MM.1S (cell line): ENCODE data around the gene DTX1.

Experiments used
- DNase-seq: peaks from one replicate; pipeline ENCODE4 v3.0.0-alpha.2; 2015
- H2AFZ ChIP-seq: fragments of 300-600 bp; sonication (generic); 2 replicates; pipeline ENCODE4 v1.6.0; 2016; ENCODE audit warnings: antibody characterized with exemption, low read length
- H3F3A ChIP-seq: fragments of 300-600 bp; sonication (generic); 2 replicates; pipeline ENCODE4 v1.6.1; 2016; ENCODE audit warnings: mild to moderate bottlenecking, antibody characterized with exemption, low read length, moderate library complexity, mixed read lengths; ENCODE audit not compliant: insufficient read depth
- H3K27ac ChIP-seq: fragments of 300-600 bp; sonication (generic); 2 replicates; pipeline ENCODE4 v1.5.1; 2016; ENCODE audit warnings: mild to moderate bottlenecking, low read length
- H3K27me3 ChIP-seq: fragments of 300-600 bp; sonication (generic); replicated peaks from 2 replicates; pipeline ENCODE4 v1.6.0; 2016; ENCODE audit warnings: low read length; ENCODE audit not compliant: insufficient read depth
- H3K36me3 ChIP-seq: fragments of 300-600 bp; sonication (generic); replicated peaks from 2 replicates; pipeline ENCODE4 v1.6.1; 2016; ENCODE audit warnings: mild to moderate bottlenecking, low read length, mixed read lengths; ENCODE audit not compliant: insufficient read depth
- H3K4me1 ChIP-seq: fragments of 300-600 bp; sonication (generic); 2 replicates; pipeline ENCODE4 v1.6.1; 2016; ENCODE audit warnings: low read length, mixed read lengths
- H3K4me2 ChIP-seq: fragments of 300-600 bp; sonication (generic); 2 replicates; pipeline ENCODE4 v1.6.0; 2016; ENCODE audit warnings: low read depth, low read length
- H3K4me3 ChIP-seq: fragments of 300-600 bp; sonication (generic); 2 replicates; pipeline ENCODE4 v1.5.1; 2016; ENCODE audit warnings: low read length, mixed read lengths
- H3K79me2 ChIP-seq: fragments of 300-600 bp; sonication (generic); 2 replicates; pipeline ENCODE4 v1.6.1; 2016; ENCODE audit warnings: mixed run types, low read length, mixed read lengths
- H3K9ac ChIP-seq: fragments of 300-600 bp; sonication (generic); 2 replicates; pipeline ENCODE4 v1.6.1; 2016; ENCODE audit warnings: low read length, mixed read lengths
- H3K9me2 ChIP-seq: fragments of 300-600 bp; sonication (generic); replicated peaks from 2 replicates; pipeline ENCODE4 v1.6.1; 2016; ENCODE audit warnings: mild to moderate bottlenecking, low read length, mixed read lengths; ENCODE audit not compliant: insufficient read depth
- H3K9me3 ChIP-seq: fragments of 300-600 bp; sonication (generic); replicated peaks from 2 replicates; pipeline ENCODE4 v1.6.1; 2016; ENCODE audit warnings: mild to moderate bottlenecking, low read length, mixed read lengths; ENCODE audit not compliant: insufficient read depth
- H4K20me1 ChIP-seq: fragments of 300-600 bp; sonication (generic); 2 replicates; pipeline ENCODE4 v1.6.1; 2016; ENCODE audit warnings: mild to moderate bottlenecking, low read length, moderate library complexity, mixed read lengths; ENCODE audit not compliant: insufficient read depth
- EZH2 ChIP-seq: fragments of 300-600 bp; sonication (generic); optimal IDR thresholded peaks from 2 replicates; pipeline ENCODE3; 2017; ENCODE audit warnings: low read depth, mild to moderate bottlenecking, antibody characterized with exemption, low read length, mixed read lengths
- EZH2phosphoT487 ChIP-seq: fragments of 300-600 bp; sonication (generic); IDR thresholded peaks from 2 replicates; pipeline ENCODE4 v1.6.1; 2018; ENCODE audit warnings: antibody characterized with exemption, low read length
- TF ChIP-seq, protein P1 (sequence below): fragments of 300-600 bp; sonication (generic); IDR thresholded peaks from 2 replicates; pipeline ENCODE4 v1.5.1; 2016; ENCODE audit warnings: antibody characterized with exemption, low read length, mixed read lengths

Gene DTX1

GRCh38 chr12:113131556-113131955 lies 75.0 kb downstream of the DTX1 start:
- Histone ChIP-seq H3K4me1 (no peaks in the 10 kb centered on the region), H3K9me3 (no peaks in the 10 kb centered on the region), H3K9me2 (no peaks in the 10 kb centered on the region), H2AFZ (no peak overlapping the region), H3K27me3 (no peaks in the 10 kb centered on the region), H3K9ac (no peak overlapping the region), H3F3A (no peaks in the 10 kb centered on the region), H3K4me3 (no peak overlapping the region), H4K20me1 (no peaks in the 10 kb centered on the region), H3K36me3 (no peaks in the 10 kb centered on the region), H3K79me2 (no peaks in the 10 kb centered on the region), H3K4me2 (no peak overlapping the region), H3K27ac (no peak overlapping the region)
- no peak for DNase-seq
- TF ChIP-seq, protein P1, sequence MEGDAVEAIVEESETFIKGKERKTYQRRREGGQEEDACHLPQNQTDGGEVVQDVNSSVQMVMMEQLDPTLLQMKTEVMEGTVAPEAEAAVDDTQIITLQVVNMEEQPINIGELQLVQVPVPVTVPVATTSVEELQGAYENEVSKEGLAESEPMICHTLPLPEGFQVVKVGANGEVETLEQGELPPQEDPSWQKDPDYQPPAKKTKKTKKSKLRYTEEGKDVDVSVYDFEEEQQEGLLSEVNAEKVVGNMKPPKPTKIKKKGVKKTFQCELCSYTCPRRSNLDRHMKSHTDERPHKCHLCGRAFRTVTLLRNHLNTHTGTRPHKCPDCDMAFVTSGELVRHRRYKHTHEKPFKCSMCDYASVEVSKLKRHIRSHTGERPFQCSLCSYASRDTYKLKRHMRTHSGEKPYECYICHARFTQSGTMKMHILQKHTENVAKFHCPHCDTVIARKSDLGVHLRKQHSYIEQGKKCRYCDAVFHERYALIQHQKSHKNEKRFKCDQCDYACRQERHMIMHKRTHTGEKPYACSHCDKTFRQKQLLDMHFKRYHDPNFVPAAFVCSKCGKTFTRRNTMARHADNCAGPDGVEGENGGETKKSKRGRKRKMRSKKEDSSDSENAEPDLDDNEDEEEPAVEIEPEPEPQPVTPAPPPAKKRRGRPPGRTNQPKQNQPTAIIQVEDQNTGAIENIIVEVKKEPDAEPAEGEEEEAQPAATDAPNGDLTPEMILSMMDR: no peak
- no peak for TF ChIP-seq EZH2

GRCh38 chr12:113133036-113133435 lies 76.5 kb downstream of the DTX1 start:
- H3K9ac ChIP-seq: no peak overlapping the region
- no peaks in the 10 kb centered on the region for H3K9me3 ChIP-seq
- no peak for TF ChIP-seq EZH2phosphoT487
- no peak for TF ChIP-seq EZH2
- TF ChIP-seq, protein P1: no peak
- no peaks in the 10 kb centered on the region for H3K36me3 ChIP-seq
- no peak overlapping the region for H3K4me2 ChIP-seq
- H4K20me1 ChIP-seq: no peaks in the 10 kb centered on the region
- no peaks in the 10 kb centered on the region for H3K79me2 ChIP-seq
- H3F3A ChIP-seq: no peaks in the 10 kb centered on the region
- no peak overlapping the region for H3K27ac ChIP-seq
- no peak overlapping the region for H2AFZ ChIP-seq
- H3K4me1 ChIP-seq: no peaks in the 10 kb centered on the region
- no peaks in the 10 kb centered on the region for H3K9me2 ChIP-seq
- no peak overlapping the region for H3K4me3 ChIP-seq
- no peaks in the 10 kb centered on the region for H3K27me3 ChIP-seq
- no peak for DNase-seq

DNA sequence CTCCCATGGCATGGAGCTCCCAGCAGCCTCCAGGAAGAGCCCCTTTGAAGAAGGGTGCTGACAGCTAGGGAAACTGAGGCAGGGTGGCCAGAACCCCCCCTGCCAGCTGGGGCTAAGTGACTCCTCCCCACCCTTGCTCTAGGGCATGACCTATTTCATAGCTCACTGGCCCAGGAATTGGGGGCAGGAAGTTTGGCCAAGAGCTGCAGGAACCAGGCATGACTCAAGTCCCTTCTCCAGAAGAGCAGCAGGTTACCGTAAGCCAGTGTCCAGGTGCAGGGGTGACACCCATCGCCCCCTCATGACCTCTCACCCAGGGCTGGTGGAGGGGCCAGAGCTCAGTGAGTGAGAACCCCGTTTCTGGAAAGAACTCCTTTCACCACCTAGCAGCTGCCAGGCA lies 77.1 kb downstream of the DTX1 start:
- no peaks in the 10 kb centered on the region for H3K4me1 ChIP-seq
- TF ChIP-seq EZH2 (no peak), EZH2phosphoT487 (no peak)
- TF ChIP-seq, protein P1: no peak
- H3K4me2 ChIP-seq: no peak overlapping the region
- H3K9ac ChIP-seq: no peak overlapping the region
- no peak overlapping the region for H3K27ac ChIP-seq
- H3K36me3 ChIP-seq: no peaks in the 10 kb centered on the region
- H3K9me2 ChIP-seq: no peaks in the 10 kb centered on the region
- no peaks in the 10 kb centered on the region for H4K20me1 ChIP-seq
- DNase-seq: no peak
- no peaks in the 10 kb centered on the region for H3K27me3 ChIP-seq
- no peaks in the 10 kb centered on the region for H3K9me3 ChIP-seq
- H3K79me2 ChIP-seq: no peaks in the 10 kb centered on the region
- no peaks in the 10 kb centered on the region for H3F3A ChIP-seq
- no peak overlapping the region for H3K4me3 ChIP-seq
- H2AFZ ChIP-seq: no peak overlapping the region
